Measurements from ENCODE around the gene KPNB1. TPM values are rescaled to one million over a fixed set of nuclear protein-coding genes. Genes with fewer than 3 reads are reported as not detected.

KPNB1 gene
- total RNA-seq, 2 donors from 2014 or later, result 91.4 to 102 TPM

DNA sequence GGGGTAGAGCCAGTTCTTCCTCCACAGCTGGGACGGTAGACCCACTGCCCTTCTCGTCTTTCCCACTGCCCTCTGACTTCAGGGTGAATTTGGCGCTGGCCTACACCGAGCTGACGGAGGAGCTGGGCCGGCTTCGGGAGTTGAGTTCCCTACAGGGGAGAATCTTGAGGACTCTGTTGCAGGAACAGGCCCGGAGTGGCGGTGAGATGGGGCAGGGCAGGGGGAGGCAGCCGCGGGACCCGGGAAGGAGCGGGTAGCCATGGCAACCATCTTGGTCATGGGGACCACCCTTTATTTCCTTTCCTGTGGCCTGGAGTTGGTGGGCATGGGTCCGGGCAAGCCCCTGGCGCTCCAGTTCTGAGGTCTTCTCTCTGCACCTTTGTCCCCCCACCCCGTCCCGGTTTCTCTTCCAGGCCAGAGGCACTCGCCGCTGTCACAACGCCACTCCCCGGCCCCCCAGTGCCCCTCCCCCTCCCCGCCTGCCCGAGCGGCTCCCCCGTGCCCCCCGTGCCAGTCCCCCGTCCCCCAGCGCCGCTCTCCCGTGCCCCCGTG, 58.7 kb downstream of the KPNB1 start:
- H3K4me1 ChIP-seq, result peaks cover 0 to 38% of the 10 kb centered on the region in 2 donors
- H3K36me3 ChIP-seq, result peaks cover 16% of the 10 kb centered on the region
- TF ChIP-seq, protein P1, sequence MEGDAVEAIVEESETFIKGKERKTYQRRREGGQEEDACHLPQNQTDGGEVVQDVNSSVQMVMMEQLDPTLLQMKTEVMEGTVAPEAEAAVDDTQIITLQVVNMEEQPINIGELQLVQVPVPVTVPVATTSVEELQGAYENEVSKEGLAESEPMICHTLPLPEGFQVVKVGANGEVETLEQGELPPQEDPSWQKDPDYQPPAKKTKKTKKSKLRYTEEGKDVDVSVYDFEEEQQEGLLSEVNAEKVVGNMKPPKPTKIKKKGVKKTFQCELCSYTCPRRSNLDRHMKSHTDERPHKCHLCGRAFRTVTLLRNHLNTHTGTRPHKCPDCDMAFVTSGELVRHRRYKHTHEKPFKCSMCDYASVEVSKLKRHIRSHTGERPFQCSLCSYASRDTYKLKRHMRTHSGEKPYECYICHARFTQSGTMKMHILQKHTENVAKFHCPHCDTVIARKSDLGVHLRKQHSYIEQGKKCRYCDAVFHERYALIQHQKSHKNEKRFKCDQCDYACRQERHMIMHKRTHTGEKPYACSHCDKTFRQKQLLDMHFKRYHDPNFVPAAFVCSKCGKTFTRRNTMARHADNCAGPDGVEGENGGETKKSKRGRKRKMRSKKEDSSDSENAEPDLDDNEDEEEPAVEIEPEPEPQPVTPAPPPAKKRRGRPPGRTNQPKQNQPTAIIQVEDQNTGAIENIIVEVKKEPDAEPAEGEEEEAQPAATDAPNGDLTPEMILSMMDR (IDR thresholded peaks at IDR 0.05), result no peak
- peak overlapping the region; percentile 32 to 49 for H3K4me3 ChIP-seq
- H3K27me3 ChIP-seq, result no peaks in the 10 kb centered on the region
- no peaks in the 10 kb centered on the region for H3K9me3 ChIP-seq
- DNase-seq (ENCODE audit: low spot score), result no peak
- peak overlapping the region; percentile 32 to 41 for H3K27ac ChIP-seq

DNA sequence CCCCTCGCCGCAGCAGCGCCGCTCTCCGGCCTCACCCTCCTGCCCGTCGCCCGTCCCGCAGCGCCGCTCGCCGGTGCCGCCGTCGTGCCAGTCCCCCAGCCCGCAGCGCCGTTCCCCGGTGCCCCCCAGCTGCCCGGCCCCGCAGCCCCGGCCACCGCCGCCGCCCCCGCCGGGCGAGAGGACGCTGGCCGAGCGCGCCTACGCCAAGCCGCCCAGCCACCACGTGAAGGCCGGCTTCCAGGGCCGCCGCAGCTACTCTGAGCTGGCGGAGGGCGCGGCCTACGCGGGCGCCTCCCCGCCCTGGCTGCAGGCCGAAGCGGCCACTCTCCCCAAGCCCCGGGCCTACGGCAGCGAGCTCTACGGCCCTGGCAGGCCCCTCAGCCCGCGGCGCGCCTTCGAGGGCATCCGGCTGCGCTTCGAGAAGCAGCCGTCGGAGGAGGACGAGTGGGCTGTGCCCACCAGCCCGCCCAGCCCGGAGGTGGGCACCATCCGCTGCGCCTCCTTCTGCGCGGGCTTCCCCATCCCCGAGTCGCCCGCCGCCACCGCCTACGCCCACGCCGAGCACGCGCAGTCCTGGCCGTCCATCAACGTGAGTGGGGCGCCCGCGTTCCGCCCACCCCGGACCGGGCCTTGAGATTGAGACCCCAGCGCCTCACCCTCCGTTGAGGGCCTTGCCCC, 59.3 kb downstream of the KPNB1 start:
- Histone ChIP-seq H3K27me3 (no peaks in the 10 kb centered on the region), H3K27ac (peak overlapping the region; percentile 32 to 42), H3K36me3 (peaks cover 16% of the 10 kb centered on the region), H3K4me1 (peaks cover 0 to 38% of the 10 kb centered on the region in 2 donors), H3K4me3 (peak overlapping the region; percentile 32 to 49), H3K9me3 (no peaks in the 10 kb centered on the region)
- TF ChIP-seq, protein P1 (IDR thresholded peaks at IDR 0.05), result no peak
- DNase-seq (ENCODE audit: low spot score), result no peak

DNA sequence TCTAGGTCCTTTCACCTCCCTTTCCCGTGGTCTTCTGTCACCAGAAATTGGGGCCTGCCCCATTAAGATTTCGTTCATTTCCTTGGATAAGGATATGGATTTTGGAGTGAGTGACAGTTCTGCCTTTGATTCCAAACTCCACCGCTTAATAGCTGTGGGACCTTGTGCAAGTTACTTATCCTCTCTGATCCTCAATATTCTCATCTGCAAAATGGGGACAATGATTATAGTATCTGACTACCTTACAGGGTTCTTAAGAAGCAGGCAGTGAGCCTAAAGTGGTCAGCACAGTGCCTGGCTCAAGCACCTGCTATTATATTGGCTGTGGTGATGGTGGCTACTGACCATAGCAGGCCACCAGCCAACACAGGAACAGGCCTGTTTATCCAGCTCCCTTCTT, 59.9 kb downstream of the KPNB1 start:
- DNase-seq (ENCODE audit: low spot score), result no peak
- H3K9me3 ChIP-seq, result no peaks in the 10 kb centered on the region
- peaks cover 16% of the 10 kb centered on the region for H3K36me3 ChIP-seq
- no peak overlapping the region for H3K4me3 ChIP-seq
- no peak overlapping the region for H3K27ac ChIP-seq
- H3K27me3 ChIP-seq, result no peaks in the 10 kb centered on the region
- H3K4me1 ChIP-seq, result peaks cover 0 to 38% of the 10 kb centered on the region in 2 donors
- TF ChIP-seq, protein P1 (IDR thresholded peaks at IDR 0.05), result no peak

DNA sequence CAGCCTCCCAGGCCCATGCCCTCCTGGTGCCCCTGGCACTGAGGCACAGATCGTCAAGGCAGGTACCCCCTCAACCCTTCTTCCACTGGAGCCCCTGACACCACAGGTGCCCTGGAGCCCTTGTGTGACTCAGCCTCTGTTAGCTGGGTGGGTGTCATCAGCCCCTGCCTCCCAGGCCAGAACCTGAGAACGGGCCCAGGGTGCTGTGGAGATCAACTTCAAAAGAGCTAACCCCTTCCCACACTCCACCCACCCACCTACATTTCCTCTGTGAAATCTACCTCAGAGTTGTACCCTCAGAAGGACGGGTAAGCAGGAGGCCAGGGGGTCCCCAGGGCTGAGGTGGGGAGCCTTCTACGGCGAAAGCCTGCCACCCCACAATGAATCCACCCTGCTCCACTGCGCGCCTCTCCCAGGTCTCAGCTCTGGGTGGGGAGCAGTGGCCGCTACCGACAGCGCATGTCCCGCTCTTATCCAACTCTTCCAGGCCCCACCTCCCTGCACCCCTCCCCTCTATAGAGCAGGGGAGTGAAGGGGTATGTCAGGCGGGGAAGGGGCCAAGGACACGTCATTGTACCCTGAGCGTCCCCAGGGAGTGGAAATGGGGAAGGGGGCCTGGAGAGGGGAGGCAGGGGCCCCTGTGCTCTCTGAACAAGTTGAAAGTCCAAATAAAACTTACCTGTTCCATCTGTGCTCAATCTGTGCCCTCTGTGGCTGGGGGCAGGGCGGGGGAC, 61.8 kb downstream of the KPNB1 start:
- H3K27ac ChIP-seq, result no peak overlapping the region
- DNase-seq (ENCODE audit: low spot score), result no peak
- TF ChIP-seq, protein P1 (IDR thresholded peaks at IDR 0.05), result no peak
- H3K4me1 ChIP-seq, result peaks cover 0 to 25% of the 10 kb centered on the region in 2 donors
- no peak overlapping the region for H3K4me3 ChIP-seq
- peaks cover 16% of the 10 kb centered on the region for H3K36me3 ChIP-seq
- no peaks in the 10 kb centered on the region for H3K9me3 ChIP-seq
- H3K27me3 ChIP-seq, result no peaks in the 10 kb centered on the region

DNA sequence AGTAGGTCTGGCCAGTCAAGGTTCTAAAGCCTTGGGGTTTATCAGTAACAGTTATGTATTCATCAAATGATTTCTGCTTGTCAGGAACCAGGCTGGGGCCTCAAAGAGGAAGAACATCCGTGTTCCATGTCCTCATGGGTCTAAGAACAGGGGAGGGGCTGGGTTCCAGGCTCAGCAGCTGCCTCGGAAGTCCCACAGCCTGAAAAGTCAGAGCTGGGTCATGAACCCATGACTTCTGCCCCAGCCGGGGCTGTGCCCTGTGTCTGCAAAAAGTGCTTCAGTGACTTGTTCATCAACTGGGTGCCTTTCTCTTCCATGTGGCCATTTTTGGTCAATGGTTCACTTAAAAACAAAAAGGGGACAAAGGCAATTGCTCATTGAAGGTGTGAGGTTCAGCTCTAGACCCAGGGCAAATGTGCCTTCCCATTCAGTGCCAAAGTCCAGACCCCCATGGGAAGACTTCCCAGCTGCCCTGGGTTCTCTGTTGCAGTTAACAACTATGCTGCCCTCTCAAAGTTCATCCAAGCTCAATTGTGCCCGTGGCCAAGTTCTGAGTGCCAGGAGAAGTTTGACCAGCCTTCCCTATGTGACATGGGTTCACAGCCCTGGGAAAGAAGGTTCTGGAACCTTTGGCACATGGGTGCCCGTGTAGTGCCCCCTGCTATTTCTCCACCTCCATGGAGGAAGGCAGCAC, 62.8 kb downstream of the KPNB1 start:
- Histone ChIP-seq H3K27ac (no peak overlapping the region), H3K4me1 (peaks cover 0 to 16% of the 10 kb centered on the region in 2 donors), H3K36me3 (peaks cover 16% of the 10 kb centered on the region), H3K27me3 (no peaks in the 10 kb centered on the region), H3K4me3 (no peak overlapping the region), H3K9me3 (no peaks in the 10 kb centered on the region)
- no peak for DNase-seq (ENCODE audit: low spot score)
- TF ChIP-seq, protein P1 (IDR thresholded peaks at IDR 0.05), result no peak

Data from right atrium auricular region (tissue), 2 donors.